Liver (tissue), 9 donors: ENCODE data around the gene SMAD9. TPM values are rescaled to one million over a fixed set of nuclear protein-coding genes. Genes with fewer than 3 reads are reported as not detected.

Experiments
- DNase-seq: peaks from one replicate; pipeline ENCODE4 v3.0.0-alpha.2; 2017; ENCODE audit warnings: low spot score
- H3K27ac ChIP-seq, 2 donors: one replicate each; pipeline ENCODE4 v1.7.0; 2013; ENCODE audit warnings: inconsistent platforms in 2 of 2, low read length in 2 of 2, control low read depth in 1 of 2, low read depth in 1 of 2, mild to moderate bottlenecking in 1 of 2
- H3K27me3 ChIP-seq, 4 donors: one replicate each; pipeline versions ENCODE4 v1.6.1 to v1.7.0; 2013; ENCODE audit warnings: low read length in 3 of 4, inconsistent platforms in 1 of 4, mild to moderate bottlenecking in 1 of 4, moderate library complexity in 1 of 4; ENCODE audit not compliant: control insufficient read depth in 4 of 4, insufficient read depth in 4 of 4
- H3K36me3 ChIP-seq, 4 donors: one replicate each; pipeline versions ENCODE4 v1.6.1 to v1.7.0; 2013; ENCODE audit warnings: low read length in 3 of 4, mild to moderate bottlenecking in 3 of 4, low read depth in 1 of 4, moderate library complexity in 1 of 4; ENCODE audit not compliant: control insufficient read depth in 4 of 4, insufficient read depth in 3 of 4
- H3K4me1 ChIP-seq, 4 donors: one replicate each; pipeline versions ENCODE4 v1.6.1 to v1.7.0; 2013; ENCODE audit warnings: low read length in 3 of 4, mild to moderate bottlenecking in 3 of 4, moderate library complexity in 1 of 4; ENCODE audit not compliant: control insufficient read depth in 4 of 4, insufficient read depth in 4 of 4
- H3K4me3 ChIP-seq, 3 donors: one replicate each; pipeline versions ENCODE4 v1.6.1 to v1.7.0; 2013; ENCODE audit warnings: low read length in 3 of 3, control low read depth in 1 of 3, low read depth in 1 of 3, mild to moderate bottlenecking in 1 of 3
- H3K9ac ChIP-seq, 2 donors: one replicate each; pipeline ENCODE4 v1.7.0; 2013; ENCODE audit warnings: low read length in 2 of 2, mild to moderate bottlenecking in 2 of 2, moderate library complexity in 2 of 2, control low read depth in 1 of 2, low read depth in 1 of 2
- H3K9me3 ChIP-seq, 4 donors: one replicate each; pipeline versions ENCODE4 v1.6.1 to v1.7.0; 2013; ENCODE audit warnings: low read length in 3 of 4; ENCODE audit not compliant: control insufficient read depth in 4 of 4
- CTCF ChIP-seq: fragments of 150-350 bp; IDR thresholded peaks from 2 replicates; pipeline ENCODE4 v1.5.1; 2017; ENCODE audit warnings: improper control_type of control experiment, low read depth, low read length; ENCODE audit not compliant: missing input control
- FOXA1 ChIP-seq: IDR thresholded peaks from 2 replicates; pipeline ENCODE4 v1.6.1; 2016; ENCODE audit warnings: antibody characterized with exemption
- FOXA2 ChIP-seq: IDR thresholded peaks from 2 replicates; pipeline ENCODE4 v1.6.1; 2016; ENCODE audit warnings: antibody characterized with exemption
- GABPA ChIP-seq, 2 donors: IDR thresholded peaks in 1 of 2; conservative IDR thresholded peaks in 1 of 2; 2 replicates each; pipeline ENCODE4 v1.6.1; 2016; ENCODE audit warnings: antibody characterized with exemption in 2 of 2, mild to moderate bottlenecking in 1 of 2, moderate library complexity in 1 of 2
- JUND ChIP-seq, 2 donors: IDR thresholded peaks; 2 replicates each; pipeline ENCODE4 v1.6.1; 2016; ENCODE audit warnings: antibody characterized with exemption in 2 of 2
- MAX ChIP-seq: IDR thresholded peaks from 2 replicates; pipeline ENCODE4 v1.6.1; 2016; ENCODE audit warnings: antibody characterized with exemption
- NR2F2 ChIP-seq: IDR thresholded peaks from 2 replicates; pipeline ENCODE4 v1.6.1; 2016; ENCODE audit warnings: antibody characterized with exemption
- RAD21 ChIP-seq, 2 donors: IDR thresholded peaks; 2 replicates each; pipeline ENCODE4 v1.6.1; 2016; ENCODE audit warnings: antibody characterized with exemption in 2 of 2, mild to moderate bottlenecking in 2 of 2
- REST ChIP-seq: IDR thresholded peaks from 2 replicates; pipeline ENCODE4 v1.6.1; 2016; ENCODE audit warnings: antibody characterized with exemption, mild to moderate bottlenecking
- RXRA ChIP-seq, 2 donors: IDR thresholded peaks; 2 replicates each; pipeline ENCODE4 v1.6.1; 2017 to 2018; ENCODE audit warnings: antibody characterized with exemption in 2 of 2, mild to moderate bottlenecking in 1 of 2
- YY1 ChIP-seq: IDR thresholded peaks from 2 replicates; pipeline ENCODE4 v1.6.1; 2016; ENCODE audit warnings: antibody characterized with exemption, mild to moderate bottlenecking
- WGBS: extraction: QIAGEN DNeasy Blood & Tissue Kit; methylation state at CpG from one replicate; pipeline ENCODE4 v1.1.7; 2013; 5-methylcytosine and 5-hydroxymethylcytosine counted together
- polyA plus RNA-seq, 2 donors: library from polyadenylated mRNA; stranded (reverse) in 1 of 2; unstranded in 1 of 2; fragments of 200-250 nt in 1 of 2; fragments of >200 nt in 1 of 2; fragmentation: Nextera tagmentation in 1 of 2; extraction: Ambion mirVana in 1 of 2; gene quantifications; one replicate each; pipeline versions ENCODE4 v1.2.1 to v1.2.3, GENCODE V29; 2013 to 2015
- total RNA-seq, 2 donors: library from RNA; depleted of rRNA; stranded (reverse); fragments of >200 nt; gene quantifications; one replicate each; pipeline ENCODE4 v1.2.3, GENCODE V29; 2014
- donor health status: healthy.
- donor health status: healthy.
- donor health status: healthy.
- donor health status: healthy.
- donor health status: healthy.

Gene SMAD9
- total and polyA plus RNA-seq, 4 donors: 0.51 to 1.3 (median 0.95) TPM

GRCh38 chr13:36850790-36851438 is 69.1 kb downstream of the SMAD9 start:
- WGBS: 88% methylated on average over 13 of the region's 13 CpGs
- Histone ChIP-seq H3K9ac (no peak overlapping the region), H3K9me3 (no peaks in the 10 kb centered on the region), H3K36me3 (no peaks in the 10 kb centered on the region), H3K4me3 (no peak overlapping the region), H3K27me3 (no peaks in the 10 kb centered on the region), H3K4me1 (no peaks in the 10 kb centered on the region), H3K27ac (no peak overlapping the region)
- DNase-seq: no peak
- TF ChIP-seq MAX (no peak), CTCF (peak; percentile 3), FOXA2 (no peak), JUND (IDR thresholded peaks at IDR 0.05) (no peak), GABPA (IDR thresholded peaks at IDR 0.05 in 1 of 2, conservative IDR thresholded peaks at IDR 0.05 in 1 of 2) (no peak), NR2F2 (no peak), RXRA (IDR thresholded peaks at IDR 0.05) (no peak), FOXA1 (no peak)

GRCh38 chr13:36848199-36848982 is 71.6 kb downstream of the SMAD9 start:
- Histone ChIP-seq H3K36me3 (no peaks in the 10 kb centered on the region), H3K4me3 (no peak overlapping the region), H3K27me3 (no peaks in the 10 kb centered on the region), H3K9ac (no peak overlapping the region), H3K9me3 (no peaks in the 10 kb centered on the region), H3K4me1 (no peaks in the 10 kb centered on the region), H3K27ac (no peak overlapping the region)
- DNase-seq: no peak
- TF ChIP-seq CTCF (no peak), REST (no peak), RAD21 (IDR thresholded peaks at IDR 0.05) (no peak), YY1 (no peak)
- WGBS: 60% methylated on average over 6 of the region's 6 CpGs
